ENCODE measurements around the gene ARID2.

The ARID2 gene

GRCh38 chr12:45768194-45768593 is 38.7 kb downstream of the ARID2 start:
- no peak for DNase-seq

DNA sequence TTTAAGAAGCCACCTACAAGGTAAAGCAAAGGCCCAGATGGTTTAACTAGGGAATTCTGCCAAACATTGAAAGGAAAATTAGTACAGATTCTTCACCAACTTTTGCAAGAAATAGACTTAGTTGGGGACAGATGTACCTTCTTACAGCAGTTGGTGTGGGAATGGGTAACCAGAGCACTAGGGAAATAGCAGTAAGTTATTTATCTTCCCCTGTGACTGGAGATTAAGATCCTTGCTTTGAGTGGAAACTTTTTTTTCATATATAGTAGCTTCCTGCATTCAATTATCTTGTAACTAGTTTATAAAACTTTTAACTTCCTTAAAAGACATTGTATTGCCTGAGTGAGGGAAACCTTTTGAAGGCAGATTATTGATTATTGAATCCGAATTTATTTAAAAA is 44.2 kb downstream of the ARID2 start:
- no peak for DNase-seq

- no peak for DNase-seq
Measured at GRCh38 chr12:45774508-45775162, 45.1 kb downstream of the ARID2 start.

- no peak for DNase-seq
Measured at GRCh38 chr12:45775465-45775864, 46.0 kb downstream of the ARID2 start.

DNA sequence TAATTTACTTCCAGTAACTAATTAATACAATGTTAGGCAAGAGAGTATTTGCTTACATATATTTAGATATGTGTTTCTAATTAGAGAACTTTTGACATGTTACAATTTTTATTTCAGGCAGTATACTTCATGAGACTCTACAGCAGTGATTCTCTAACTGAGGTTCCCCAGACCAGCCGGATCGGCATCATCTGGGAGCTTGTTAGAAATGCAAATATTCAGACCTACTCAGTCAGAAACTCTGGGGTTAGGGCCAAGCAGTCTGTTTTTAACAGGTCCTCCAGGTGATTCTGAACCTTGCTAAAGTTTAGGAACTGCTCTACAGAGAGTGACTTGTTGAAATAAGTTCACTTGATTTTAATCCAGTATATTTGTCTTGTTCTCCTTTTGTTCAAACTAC is 46.5 kb downstream of the ARID2 start:
- DNase-seq: no peak

DNA sequence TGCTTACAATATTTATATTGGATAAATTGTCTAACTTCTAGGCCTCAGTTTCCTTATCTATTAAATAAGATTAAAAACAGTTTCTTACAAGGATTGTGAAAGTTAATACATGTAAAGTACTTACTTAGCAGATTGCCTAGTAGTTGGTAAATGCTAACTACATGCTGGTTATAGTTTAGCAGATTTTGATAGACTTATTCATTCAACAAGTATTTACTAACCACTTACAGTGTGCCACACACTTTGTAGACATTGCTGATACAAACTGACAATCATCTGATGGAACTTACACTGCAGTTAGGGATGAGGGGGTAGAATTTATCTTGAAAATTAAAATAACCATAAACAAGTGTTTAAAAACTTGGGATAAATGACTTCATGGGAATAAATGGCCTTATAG is 50.4 kb downstream of the ARID2 start:
- DNase-seq: no peak

- DNase-seq: no peak
Measured at GRCh38 chr12:45781080-45781479, 51.6 kb downstream of the ARID2 start.

- no peak for DNase-seq
Measured at GRCh38 chr12:45785315-45785714, 55.8 kb downstream of the ARID2 start.

DNA sequence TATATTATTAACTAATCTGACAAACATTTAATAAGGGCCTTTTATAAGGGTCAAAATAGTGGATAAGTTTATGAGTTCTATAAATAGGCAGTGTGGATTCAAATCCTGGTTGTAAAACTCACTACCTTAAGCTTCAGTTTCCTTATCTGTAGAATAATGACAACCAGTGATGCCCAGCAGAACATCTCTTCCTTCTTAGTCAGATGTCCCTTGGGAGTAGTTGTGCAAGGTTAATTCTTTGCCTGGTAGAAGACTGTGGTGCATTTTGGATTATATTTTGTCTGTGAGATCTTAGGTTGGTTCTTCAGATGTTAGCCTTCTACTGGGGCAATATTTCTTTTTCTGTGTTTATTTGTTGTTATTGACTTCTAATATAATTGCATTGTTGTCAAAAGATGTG is 59.5 kb downstream of the ARID2 start:
- DNase-seq: no peak

DNA sequence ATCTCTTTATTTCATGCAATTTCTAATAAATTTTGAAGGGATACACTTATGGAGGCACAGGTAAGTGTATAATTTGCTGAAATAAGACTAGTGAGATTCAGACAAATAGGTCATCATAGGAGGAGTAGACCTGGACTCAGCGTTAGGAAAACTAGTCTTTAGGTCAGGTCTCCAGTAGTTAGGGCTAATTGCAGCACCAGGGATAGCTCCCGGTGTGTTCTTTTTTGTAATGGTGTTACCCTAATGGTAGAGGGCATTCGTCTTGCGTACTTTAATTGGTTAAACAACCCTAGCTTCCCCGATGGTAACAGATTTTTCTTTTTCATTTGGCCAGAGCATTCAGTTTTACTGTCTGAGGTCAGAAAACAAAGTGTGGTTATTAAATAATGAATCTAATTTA is 64.9 kb downstream of the ARID2 start:
- DNase-seq: no peak

DNA sequence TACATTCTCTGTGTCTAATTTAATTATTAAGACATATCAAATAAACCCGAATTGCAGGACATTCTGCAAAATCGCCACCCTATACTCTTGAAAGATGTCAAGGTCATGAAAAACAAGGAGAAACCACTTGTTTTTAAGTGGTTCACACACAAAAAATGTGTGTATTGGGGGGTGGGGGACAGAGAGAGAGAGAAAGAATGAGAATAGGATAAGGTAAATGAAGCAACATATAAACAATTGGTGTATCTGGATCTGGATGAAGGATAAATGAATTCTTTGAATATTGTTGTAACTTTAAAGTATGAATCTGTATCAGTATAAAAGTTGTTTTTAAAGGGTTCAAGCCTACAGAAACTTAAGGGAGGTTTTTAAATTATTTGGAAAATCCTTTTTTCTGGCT is 72.1 kb downstream of the ARID2 start:
- no peak for DNase-seq

- DNase-seq: no peak
Measured at GRCh38 chr12:45803111-45803510, 73.6 kb downstream of the ARID2 start.

DNA sequence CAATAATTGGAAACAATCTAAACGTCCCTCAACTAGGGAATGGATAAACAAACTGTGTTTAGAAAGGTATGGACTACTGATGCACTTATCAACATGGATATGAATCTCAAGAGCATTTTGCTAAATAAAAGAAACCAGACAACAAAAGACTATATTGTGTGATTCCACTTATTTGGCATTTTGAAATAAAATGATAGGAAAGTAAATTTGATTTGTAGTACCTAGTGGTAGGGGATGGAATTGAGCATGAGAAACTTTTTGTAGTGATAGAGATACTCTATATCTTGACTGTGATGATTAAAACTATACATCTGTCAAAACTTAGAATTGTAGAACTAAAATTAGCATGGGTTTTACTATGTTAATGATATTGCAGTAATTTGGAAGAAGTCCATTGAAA is 87.1 kb downstream of the ARID2 start:
- no peak for DNase-seq

- DNase-seq: no peak
Measured at GRCh38 chr12:45827974-45828373, 98.5 kb downstream of the ARID2 start.

DNA sequence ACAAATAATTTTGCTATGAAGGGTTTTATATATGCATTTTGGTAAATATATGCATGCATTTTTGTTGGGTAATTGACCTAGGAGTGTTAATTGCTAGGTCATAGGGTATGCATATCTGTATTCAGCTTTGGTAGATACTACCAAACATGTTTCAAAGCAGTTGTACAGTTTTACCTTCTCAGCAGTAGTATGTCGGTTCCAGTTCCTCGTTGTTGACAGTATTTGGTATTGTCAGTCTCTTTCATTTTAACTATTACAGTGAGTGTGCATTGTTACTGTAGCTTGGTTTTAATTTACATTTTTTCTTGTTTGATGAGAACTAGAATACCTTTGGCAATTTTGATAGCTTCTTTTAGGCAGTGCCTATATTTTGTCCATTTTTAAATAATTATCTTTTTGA is 98.9 kb downstream of the ARID2 start:
- DNase-seq: no peak

- DNase-seq: no peak
Measured at GRCh38 chr12:45831590-45831989, 102.1 kb downstream of the ARID2 start.

DNA sequence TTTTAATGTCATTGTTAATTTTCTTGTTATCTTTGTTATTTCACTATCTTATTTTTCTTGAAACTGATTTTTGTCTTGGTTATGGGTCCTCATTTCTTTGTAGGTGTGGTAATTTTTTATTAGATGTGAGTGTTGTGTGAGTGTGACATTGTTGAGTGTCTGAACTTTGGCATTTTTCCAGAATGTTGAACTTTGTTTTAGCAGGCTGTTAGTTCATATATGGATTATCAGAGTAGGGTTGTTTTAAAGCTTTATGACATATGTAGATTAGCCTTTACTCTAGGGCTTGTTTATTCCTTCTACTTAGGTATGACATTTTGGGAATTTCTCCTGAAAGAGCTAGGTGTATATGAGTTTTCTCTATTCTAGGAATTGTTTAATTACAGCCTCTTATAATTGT is 103.9 kb downstream of the ARID2 start:
- no peak for DNase-seq

DNA sequence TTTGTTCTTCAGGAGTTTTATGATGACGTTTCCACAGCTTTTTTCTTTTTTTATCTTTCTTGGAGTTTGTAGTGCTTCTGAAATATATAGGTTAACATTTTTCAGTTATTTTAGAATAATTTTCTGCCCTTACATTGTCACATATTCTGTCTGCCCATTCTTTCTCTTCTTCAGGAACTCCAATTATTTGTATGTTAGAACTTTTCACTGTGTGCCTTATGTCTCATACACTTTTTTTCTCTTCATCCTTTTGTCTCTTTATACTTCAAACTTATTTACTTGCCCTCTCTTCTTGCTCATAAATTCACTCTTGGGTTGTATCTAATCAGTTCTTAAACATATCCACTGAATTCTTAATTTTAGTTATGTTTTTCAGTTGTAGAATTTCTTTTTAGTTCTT is 105.3 kb downstream of the ARID2 start:
- DNase-seq: no peak

GRCh38 chr12:45839917-45840316 is 110.4 kb downstream of the ARID2 start:
- DNase-seq: no peak

DNA sequence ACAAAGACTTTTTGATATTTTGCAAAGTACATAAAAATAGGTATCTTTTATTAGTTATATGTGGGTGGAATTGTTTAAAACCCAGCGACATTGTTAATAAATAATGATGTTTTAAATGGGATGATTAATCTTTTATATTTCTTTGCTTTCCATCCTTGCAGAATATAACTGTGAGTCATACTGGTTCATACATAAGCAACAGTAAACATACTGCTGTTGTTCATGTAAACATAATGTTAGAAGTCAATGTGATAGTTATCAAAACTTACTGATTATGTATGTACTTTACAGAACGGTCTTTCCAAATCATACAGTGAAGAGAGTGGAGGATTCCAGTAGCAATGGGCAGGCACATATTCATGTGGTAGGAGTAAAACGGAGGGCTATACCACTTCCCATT is 119.8 kb downstream of the ARID2 start:
- DNase-seq: no peak

DNA sequence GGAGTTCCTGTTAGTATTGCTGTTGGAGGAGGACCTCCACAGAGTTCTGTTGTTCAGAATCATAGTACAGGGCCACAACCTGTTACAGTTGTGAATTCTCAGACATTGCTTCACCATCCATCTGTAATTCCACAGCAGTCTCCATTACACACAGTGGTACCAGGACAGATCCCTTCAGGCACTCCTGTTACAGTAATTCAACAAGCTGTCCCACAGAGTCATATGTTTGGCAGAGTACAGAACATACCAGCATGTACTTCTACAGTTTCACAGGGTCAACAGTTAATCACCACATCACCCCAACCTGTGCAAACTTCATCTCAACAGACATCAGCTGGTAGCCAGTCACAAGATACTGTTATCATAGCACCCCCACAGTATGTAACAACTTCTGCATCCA is 120.8 kb downstream of the ARID2 start:
- DNase-seq: no peak

DNA sequence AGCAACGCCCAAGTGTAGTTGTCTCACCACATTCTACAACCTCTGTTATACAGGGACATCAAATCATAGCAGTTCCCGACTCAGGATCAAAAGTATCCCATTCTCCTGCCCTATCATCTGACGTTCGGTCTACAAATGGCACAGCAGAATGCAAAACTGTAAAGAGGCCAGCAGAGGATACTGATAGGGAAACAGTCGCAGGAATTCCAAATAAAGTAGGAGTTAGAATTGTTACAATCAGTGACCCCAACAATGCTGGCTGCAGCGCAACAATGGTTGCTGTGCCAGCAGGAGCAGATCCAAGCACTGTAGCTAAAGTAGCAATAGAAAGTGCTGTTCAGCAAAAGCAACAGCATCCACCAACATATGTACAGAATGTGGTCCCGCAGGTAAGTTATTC is 123.0 kb downstream of the ARID2 start:
- no peak for DNase-seq

GRCh38 chr12:45853550-45853949 is 124.0 kb downstream of the ARID2 start:
- no peak for DNase-seq

DNA sequence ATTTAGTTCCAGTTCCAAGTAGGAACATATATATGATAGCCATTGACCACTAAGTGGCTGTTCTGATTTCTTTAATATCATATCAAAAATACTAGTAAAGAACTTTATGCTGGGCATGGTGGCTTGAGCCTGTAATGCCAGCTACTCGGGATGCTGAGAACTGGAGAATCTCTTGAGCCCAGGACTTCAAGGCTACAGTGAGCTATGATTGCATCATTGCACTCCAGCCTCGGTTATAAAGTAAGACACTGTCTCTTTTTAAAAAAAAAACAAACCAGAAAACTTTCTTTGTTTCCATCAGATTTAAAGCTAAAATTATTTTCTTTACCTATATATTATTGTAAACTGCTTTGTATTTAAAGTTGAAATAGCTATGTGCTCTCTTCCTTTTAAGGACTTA is 133.8 kb downstream of the ARID2 start:
- no peak for DNase-seq

GRCh38 chr12:45866299-45866698 is 136.8 kb downstream of the ARID2 start:
- no peak for DNase-seq

DNA sequence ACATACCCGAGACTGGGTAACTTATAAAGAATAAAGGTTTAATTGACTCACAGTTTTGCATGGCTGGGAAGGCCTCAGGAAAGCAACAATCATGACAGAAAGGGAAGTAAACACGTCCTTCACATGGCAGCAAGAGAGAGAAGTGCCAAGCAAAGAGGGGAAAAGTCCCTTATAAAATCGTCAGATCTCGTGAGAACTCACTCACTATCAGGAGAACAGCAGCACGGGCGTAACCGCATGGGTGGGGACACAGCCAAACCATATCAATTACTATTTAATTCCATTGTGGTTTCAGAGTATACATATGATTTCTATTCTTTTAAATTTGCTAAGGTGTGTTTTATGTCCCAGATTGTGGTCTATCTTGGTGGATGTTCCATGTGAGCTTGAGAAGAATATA is 142.9 kb downstream of the ARID2 start:
- DNase-seq: no peak

Data from stimulated activated CD4-positive, alpha-beta T cell treated with anti-CD3 and anti-CD28 coated beads, Interleukin-12 subunit alpha, Interleukin-12 subunit beta, amount 100 ng/mL, for 4 hours (primary cell).